Measurements from ENCODE around the gene CIAO1.

DNA sequence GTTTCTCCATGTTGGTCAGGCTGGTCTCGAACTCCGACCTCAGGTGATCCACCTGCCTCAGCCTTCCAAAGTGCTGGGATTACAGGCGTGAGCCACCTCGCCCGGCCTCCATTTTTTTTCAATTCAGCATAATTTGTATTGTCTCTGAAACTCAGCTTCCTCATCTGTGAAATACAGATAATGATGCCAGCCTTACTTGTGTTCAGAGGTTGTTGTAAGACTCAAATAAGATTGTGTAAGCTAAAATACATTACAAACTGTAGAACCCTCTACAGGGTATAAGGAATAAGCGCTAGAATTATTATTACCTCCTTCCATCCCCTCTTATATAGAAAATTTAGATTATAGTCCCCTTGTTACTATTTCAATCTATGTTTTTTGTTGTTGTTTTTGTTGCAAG, 32.6 kb upstream of the CIAO1 start:
- TF ChIP-seq POLR2A (IDR thresholded peaks at IDR 0.05; ENCODE audit: low read depth, low read length) (no peak), POLR2AphosphoS5 (IDR thresholded peaks at IDR 0.05; ENCODE audit: low read depth, low read length) (no peak), TAF1 (IDR thresholded peaks at IDR 0.05; ENCODE audit: low read depth, low read length) (no peak), SPI1 (IDR thresholded peaks at IDR 0.05; ENCODE audit: low read depth, low read length) (no peak), PAX5 (IDR thresholded peaks at IDR 0.05; ENCODE audit: insufficient read depth, low read length, severe bottlenecking) (no peak)
